Left lobe of liver (tissue), 2 donors: ENCODE data around the gene CLEC16A. TPM values are rescaled to one million over a fixed set of nuclear protein-coding genes. Genes with fewer than 3 reads are reported as not detected.

Experiments
- ATAC-seq: fragments of 200-7000 bp; cut with Tn5 transposase; one replicate; pipeline ENCODE4 v1.9.1; 2020; ENCODE audit warnings: mild to moderate bottlenecking, moderate library complexity
- DNase-seq: peaks from one replicate; pipeline ENCODE4 v3.0.0-alpha.2; 2020; ENCODE audit warnings: low spot score
- total RNA-seq: library from RNA; stranded (reverse); gene quantifications from one replicate; pipeline ENCODE4 v1.2.1, GENCODE V29; 2021
- donor health status: DM: no; HTN: no; CAD: no; lungs with moderate emphysema.
- donor health status: DM: no; HTN: yes; CAD: no.

Gene CLEC16A
- total RNA-seq, 1 donor from 2014 or later = 21.6 TPM

DNA sequence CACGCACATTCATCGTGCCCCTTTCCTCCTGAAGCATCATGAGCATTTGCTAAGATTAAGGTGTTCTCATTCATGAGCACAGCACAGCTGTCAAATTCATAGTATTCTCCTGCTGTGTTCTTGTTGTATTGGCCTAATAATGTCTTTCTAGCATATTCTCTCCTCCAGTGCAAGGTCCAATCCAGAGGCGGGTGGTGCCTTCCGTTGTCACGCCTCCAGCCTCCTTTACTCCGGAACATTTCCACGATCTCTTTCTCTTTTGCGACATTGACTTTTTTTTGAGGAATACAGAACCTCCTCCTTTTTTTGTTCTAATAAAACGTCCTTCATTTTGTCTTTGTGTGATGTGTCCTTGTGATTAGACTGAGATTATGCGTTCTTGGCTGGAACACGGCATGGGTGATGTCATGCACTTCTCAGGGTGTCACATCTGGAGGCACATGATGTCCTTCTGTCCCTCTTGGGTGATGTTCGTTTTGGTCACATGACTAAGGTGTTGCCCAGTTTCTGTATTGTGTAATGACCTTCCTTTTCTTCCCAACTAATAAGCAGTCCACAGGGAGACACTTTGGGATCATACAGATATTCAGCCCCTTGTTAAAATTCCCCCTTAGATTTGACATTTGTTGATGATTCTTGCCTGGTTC, 66.3 kb downstream of the CLEC16A start:
- no peak for ATAC-seq
- no peak for DNase-seq

DNA sequence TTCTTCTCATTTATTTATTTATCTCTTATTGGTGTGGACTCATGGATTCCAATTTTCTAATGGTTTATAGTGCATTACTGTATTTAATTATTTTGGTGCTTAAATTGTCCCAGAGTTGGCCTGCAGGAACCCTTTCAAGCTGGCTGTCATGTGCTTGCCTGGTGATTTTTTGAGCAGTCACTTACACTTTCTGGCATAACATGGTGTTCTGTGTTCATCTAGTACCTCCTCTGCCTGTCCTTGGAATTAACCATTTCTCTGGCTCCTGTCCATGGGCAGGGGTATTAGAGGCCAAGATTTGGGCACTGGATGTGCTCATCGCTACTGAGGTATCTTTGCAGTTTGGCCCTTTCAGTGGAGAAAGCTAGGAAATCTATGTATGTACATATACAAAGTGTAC, 67.0 kb downstream of the CLEC16A start:
- ATAC-seq = no peak

DNA sequence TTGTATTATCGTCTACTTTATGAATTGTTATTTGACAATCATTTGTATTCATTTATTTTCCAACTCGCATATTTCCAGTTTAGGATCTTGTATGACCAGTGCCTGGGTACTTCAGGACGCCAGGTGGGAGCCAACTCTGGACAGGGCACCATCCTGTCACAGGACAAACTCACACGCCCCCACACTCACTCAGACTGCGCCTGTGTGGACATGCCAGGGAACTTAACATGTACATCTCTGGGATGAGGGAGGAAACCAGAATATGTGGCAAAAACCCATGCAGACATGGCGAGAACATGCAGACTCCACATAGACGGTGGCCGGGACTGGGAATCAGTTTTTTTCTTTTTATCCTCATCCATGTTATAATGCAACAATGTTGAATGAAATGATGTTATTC, 68.5 kb downstream of the CLEC16A start:
- DNase-seq = no peak
- no peak for ATAC-seq

More for the DNA sequence above, 67.0 kb downstream of the CLEC16A start:
- no peak for DNase-seq

- ATAC-seq (no peak), DNase-seq (no peak)
These were observed 69.8 kb downstream of the CLEC16A start for GRCh38 chr16:11014136-11014535.

DNA sequence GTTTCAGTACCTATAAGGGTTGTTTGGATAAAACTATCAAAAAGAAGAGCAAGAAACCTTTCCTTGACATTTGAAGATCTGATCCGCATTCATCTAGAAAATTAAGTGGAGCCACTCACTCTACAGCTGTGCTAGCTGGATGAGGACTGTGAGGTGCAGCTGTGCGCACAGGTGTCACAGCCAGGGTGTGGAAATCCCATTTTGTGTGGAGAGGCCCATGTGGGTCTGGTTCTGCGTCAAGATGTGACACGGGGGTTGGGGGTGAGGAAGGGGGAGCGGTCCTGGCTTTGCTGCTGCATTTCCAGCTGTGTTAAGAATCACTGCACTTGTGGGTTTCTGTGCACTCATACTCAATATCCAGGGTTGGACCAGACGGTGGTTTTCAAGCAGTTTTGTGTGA, 70.7 kb downstream of the CLEC16A start:
- ATAC-seq (no peak), DNase-seq (no peak)

DNA sequence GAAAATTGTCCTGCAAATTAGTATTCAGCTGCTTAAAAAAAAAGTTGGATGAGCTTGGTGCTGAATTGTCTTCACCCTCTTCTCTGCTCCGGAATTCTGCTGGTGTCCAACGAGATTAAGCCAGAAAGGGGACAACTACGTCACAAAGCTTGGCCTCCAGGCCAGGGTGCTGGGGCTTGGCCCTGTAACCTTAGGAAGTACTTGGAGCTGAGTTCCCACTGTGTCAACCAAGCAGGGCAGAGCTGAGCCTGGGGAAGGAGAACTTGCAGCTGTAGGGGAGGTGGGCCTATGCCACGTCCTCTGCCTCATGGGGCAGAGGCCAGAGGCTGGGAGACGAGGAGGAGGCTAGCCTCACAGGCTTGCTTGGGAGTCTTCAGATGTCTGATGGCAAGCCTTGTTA, 71.2 kb downstream of the CLEC16A start:
- no peak for DNase-seq
- ATAC-seq = peak; percentile 13

- ATAC-seq (no peak), DNase-seq (no peak)
These were observed 72.2 kb downstream of the CLEC16A start for GRCh38 chr16:11016524-11016988.

DNA sequence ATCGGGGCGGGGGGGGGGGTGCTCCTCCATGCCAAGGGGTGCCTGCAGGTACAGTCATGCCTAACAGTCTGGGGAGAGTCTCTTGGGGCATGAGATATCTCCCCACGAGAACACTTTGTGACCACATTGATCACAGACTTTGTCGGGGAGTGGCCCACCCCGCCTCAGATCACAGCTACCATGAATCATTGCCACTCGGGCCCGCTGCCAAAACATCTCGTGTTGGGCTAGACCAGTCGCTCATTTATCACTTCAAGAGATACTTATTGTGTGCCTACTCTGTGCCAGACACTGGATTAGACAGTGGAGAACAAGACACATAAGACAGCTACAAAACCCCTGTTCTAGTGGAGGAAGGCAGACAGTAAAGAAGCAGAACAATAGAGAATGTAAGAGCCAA, 72.6 kb downstream of the CLEC16A start:
- ATAC-seq (no peak), DNase-seq (no peak)

DNA sequence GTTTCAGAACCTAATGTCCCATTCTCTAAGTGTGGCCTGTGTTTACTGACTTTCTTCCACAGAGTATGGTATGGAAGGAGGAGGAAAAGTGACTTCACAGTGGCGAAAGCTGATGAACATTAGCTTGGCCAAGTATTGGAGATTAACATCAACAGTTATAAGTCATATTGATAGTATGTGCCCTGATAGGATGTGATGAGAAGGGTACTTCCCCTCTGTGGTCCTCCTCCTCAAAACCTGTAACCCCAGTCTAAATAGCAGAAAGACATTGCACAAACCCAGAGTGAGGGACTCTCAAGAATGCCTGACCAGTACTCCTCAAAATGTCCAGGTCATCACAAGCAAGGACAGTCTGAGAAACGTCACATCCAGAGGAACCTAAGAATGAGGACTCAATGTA, 73.1 kb downstream of the CLEC16A start:
- no peak for ATAC-seq
- no peak for DNase-seq

GRCh38 chr16:11020388-11020787, 76.0 kb downstream of the CLEC16A start:
- ATAC-seq = no peak
- DNase-seq = no peak

GRCh38 chr16:11020792-11021551, 76.6 kb downstream of the CLEC16A start:
- no peak for ATAC-seq
- DNase-seq = no peak

- DNase-seq (no peak), ATAC-seq (no peak)
These were observed 77.6 kb downstream of the CLEC16A start for GRCh38 chr16:11022002-11022401.

GRCh38 chr16:11023262-11024039, 79.1 kb downstream of the CLEC16A start:
- DNase-seq (no peak), ATAC-seq (no peak)

DNA sequence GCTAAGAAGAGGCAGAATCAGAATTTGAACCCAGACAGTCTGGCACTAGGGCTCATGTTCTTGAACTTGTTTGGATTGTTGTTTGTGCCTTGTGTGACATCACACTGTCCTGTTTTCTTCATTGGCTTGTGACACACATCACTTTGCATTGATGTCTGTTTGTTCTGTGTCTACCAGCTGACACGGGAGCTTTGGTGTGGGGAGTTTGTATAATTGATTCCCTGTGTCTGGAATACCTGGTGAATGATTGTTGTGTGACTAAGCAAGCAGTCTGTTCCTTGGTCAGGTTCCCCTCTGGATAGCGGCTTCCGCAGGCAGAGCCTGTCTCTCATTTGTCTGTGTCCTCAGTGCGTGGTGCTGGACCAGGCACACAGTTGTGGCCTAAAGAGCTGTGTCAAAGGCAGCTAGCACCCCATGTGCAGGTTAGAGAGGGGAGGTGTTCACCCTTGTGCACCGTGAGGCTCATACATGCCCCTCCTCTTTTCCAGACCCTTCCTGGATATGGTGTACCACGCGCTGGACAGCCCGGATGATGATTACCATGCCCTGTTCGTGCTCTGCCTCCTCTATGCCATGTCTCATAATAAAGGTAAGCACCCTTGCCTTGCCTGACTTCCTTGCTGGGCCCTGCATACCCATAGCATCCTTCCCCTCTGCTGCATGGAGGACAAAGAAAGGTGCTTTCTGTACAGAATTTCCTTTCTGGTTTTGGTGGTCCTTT, 80.1 kb downstream of the CLEC16A start:
- ATAC-seq = no peak
- DNase-seq = no peak

- ATAC-seq = no peak
- no peak for DNase-seq
These were observed 80.8 kb downstream of the CLEC16A start for GRCh38 chr16:11025120-11025531.

DNA sequence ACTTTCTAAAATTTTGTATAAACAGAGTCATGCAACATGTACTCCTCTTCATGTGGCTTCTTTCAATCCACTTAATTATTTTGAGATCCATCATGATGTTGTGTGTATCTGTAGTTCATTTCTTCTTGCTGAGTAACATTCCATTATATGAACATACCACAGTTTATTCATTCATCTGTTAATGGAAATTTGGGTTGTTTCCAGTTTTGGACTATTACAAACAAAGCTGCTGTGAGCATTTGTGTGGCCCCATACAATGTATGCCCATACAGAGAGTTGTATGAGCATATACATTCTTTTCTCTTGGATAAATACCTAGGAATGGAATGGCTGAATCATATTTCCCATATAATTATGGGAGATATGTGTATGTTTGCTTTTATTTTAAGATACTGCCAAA, 85.6 kb downstream of the CLEC16A start:
- ATAC-seq = no peak
- no peak for DNase-seq

DNA sequence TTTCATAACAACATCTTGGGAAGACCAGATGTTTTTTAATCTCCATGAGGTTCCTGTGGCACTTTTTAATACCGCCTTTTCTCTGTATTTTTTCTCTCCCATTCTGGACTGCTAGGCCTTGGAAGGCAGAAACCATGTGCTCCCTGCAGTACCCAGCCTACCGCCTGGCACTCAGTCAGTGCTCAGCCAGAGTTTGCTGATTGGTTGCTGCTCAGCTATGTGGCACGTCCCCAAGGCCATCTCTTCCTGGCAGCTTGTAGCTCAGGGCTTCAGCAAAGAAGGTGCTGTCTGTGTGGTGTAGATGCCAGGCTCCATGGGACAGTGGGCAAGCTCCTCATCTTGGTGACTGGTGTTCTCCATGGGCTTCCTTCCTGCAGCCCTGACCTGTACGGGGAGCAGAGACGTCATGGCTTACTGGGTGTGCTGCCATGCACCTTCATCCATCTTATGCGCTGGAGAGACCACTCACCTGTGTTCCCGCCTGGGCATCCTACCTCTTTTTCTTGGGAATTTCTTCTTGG, 86.7 kb downstream of the CLEC16A start:
- DNase-seq (no peak), ATAC-seq (no peak)

DNA sequence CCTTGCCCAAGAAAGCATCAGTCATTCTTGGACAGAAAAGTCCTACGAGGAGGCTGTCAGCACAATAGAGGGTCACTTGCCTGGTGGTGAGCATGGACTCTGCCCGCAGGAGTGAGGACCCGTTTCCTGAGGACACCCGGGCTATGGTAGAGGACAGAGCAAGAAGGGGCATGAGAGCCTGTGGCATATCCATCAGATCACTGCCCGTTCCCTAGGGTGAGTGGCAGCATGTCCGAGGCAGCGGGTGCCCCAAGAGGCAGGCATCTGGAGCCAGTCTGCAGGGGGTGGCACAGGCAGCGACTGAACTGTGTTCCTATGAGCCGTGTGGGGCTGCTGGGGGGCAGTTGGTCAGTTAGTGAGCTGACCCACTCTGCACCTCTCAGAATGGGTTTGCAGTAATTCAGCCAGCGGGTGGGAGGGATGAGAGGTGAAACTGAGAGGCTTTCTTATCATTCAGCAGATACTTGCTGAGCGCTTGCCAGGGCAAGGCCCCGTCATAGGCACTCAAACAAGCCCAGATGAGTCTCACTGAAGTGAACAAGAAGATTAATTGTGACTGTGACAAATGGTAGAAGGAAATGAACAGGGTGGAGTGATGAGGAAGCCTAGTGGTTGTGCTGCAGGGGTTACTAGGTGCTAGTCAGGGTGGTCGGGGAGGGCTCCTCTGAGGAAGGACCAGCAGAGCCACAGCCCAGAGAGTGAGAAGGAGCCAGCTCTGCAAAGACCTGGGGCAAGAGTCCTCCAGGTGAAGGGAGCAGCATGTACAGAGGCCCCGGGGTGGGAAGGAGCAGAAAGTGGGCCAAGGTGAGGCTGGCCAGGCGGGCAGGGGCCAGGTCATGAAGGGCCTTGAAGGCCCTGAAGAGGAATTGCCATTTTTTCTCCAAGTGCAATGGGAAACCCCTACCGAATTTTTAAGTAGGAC, 87.9 kb downstream of the CLEC16A start:
- no peak for ATAC-seq
- no peak for DNase-seq

- DNase-seq = no peak
- ATAC-seq = no peak
These were observed 88.5 kb downstream of the CLEC16A start for GRCh38 chr16:11032922-11033291.
